Caki2 (cell line): ENCODE measurements around the gene SLC45A1. TPM values are rescaled to one million over a fixed set of nuclear protein-coding genes. Genes with fewer than 3 reads are reported as not detected.

Source experiments
- DNase-seq: peaks from one replicate; pipeline ENCODE4 v3.0.0-alpha.2; 2015; ENCODE audit warnings: low read depth
- in situ Hi-C: cut with HindIII; loops from 2 replicates; pipeline ENCODE4 v1.10.0; 2016; ENCODE audit warnings: low sequenced_read_pairs, low pct_unique_long_range_greater_than_20kb, mixed read lengths
- total RNA-seq: library from RNA; depleted of rRNA; stranded (reverse); fragments of >200 nt; shearing (Covaris generic); gene quantifications from 2 replicates; pipeline ENCODE4 v1.2.3, GENCODE V29; 2014; ENCODE audit warnings: low replicate concordance

SLC45A1 gene
- total RNA-seq, 1 experiment from 2014 or later = 0.74 TPM

- DNase-seq = no peak
- in situ Hi-C loops = no loop called here
Measured at GRCh38 chr1:8359617-8360481, 41.9 kb downstream of the SLC45A1 start.

- in situ Hi-C loops = no loop called here
- no peak for DNase-seq
Measured at GRCh38 chr1:8360493-8361197, 42.7 kb downstream of the SLC45A1 start.

- DNase-seq = no peak
- in situ Hi-C loops = no loop called here
Measured at GRCh38 chr1:8361198-8361849, 43.4 kb downstream of the SLC45A1 start.

GRCh38 chr1:8362701-8363101 lies 44.8 kb downstream of the SLC45A1 start:
- in situ Hi-C loops = no loop called here

GRCh38 chr1:8363186-8363766 lies 45.4 kb downstream of the SLC45A1 start:
- no peak for DNase-seq
- in situ Hi-C loops = no loop called here

More at GRCh38 chr1:8362701-8363101, 44.8 kb downstream of the SLC45A1 start:
- DNase-seq = no peak

- DNase-seq = no peak
- in situ Hi-C loops = no loop called here
Measured at GRCh38 chr1:8363767-8364301, 45.9 kb downstream of the SLC45A1 start.

- no peak for DNase-seq
- in situ Hi-C loops = no loop called here
Measured at GRCh38 chr1:8364528-8365442, 46.9 kb downstream of the SLC45A1 start.

- in situ Hi-C loops = no loop called here
- no peak for DNase-seq
Measured at GRCh38 chr1:8365661-8366362, 47.9 kb downstream of the SLC45A1 start.

GRCh38 chr1:8367571-8368194 lies 49.8 kb downstream of the SLC45A1 start:
- in situ Hi-C loops = no loop called here
- no peak for DNase-seq

- no peak for DNase-seq
- in situ Hi-C loops = no loop called here
Measured at GRCh38 chr1:8368956-8369639, 51.2 kb downstream of the SLC45A1 start.

GRCh38 chr1:8370046-8370881 lies 52.4 kb downstream of the SLC45A1 start:
- in situ Hi-C loops = no loop called here
- DNase-seq = no peak

- in situ Hi-C loops = no loop called here
Measured at GRCh38 chr1:8370905-8371315, 53.0 kb downstream of the SLC45A1 start.

GRCh38 chr1:8371372-8371991 lies 53.6 kb downstream of the SLC45A1 start:
- no peak for DNase-seq
- in situ Hi-C loops = no loop called here

More at GRCh38 chr1:8370905-8371315, 53.0 kb downstream of the SLC45A1 start:
- no peak for DNase-seq

GRCh38 chr1:8373125-8373524 lies 55.2 kb downstream of the SLC45A1 start:
- in situ Hi-C loops = no loop called here
- DNase-seq = no peak
